ENCODE measurements around the gene BSCL2.

DNA sequence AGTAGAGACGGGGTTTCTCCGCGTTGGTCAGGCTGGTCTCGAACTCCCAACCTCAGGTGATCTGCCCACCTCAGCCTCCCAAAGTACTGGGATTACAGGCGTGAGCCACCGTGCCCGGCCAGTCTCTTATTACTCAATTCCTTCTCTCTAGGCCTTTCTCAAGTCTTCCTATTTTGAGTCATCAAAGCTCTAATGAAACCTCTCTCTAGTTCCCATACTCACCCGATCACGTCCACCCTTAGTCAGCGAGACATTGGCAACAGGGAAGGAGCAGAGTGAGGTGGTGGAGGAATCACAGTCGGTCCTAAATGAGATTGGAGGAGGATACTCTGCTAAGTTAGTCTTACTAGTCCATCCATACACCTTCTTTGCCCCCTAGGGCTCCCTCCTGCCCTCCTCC is 5.0 kb downstream of the BSCL2 start:
- TF ChIP-seq, protein P1, sequence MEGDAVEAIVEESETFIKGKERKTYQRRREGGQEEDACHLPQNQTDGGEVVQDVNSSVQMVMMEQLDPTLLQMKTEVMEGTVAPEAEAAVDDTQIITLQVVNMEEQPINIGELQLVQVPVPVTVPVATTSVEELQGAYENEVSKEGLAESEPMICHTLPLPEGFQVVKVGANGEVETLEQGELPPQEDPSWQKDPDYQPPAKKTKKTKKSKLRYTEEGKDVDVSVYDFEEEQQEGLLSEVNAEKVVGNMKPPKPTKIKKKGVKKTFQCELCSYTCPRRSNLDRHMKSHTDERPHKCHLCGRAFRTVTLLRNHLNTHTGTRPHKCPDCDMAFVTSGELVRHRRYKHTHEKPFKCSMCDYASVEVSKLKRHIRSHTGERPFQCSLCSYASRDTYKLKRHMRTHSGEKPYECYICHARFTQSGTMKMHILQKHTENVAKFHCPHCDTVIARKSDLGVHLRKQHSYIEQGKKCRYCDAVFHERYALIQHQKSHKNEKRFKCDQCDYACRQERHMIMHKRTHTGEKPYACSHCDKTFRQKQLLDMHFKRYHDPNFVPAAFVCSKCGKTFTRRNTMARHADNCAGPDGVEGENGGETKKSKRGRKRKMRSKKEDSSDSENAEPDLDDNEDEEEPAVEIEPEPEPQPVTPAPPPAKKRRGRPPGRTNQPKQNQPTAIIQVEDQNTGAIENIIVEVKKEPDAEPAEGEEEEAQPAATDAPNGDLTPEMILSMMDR (IDR thresholded peaks at IDR 0.05) = no peak
- TF ChIP-seq EZH2 (IDR thresholded peaks at IDR 0.05; ENCODE audit: borderline replicate concordance, insufficient read depth, low read depth, low read length, poor library complexity, severe bottlenecking) = no peak
